GM18517 (cell line): ENCODE measurements around the gene SCYGR3.

Experiments used
- ATAC-seq: cut with Tn5 transposase; IDR thresholded peaks from one replicate; pipeline ENCODE4 v1.9.1; 2021; ENCODE audit warnings: mild to moderate bottlenecking, moderate library complexity; ENCODE audit not compliant: unreplicated experiment

The SCYGR3 gene

GRCh38 chr2:227614740-227615139 is at the start of gene SCYGR3:
SCYGR3 (minus strand) TSS chr2:227614840; CDS start chr2:227614840, 0 bp downstream.
- ATAC-seq = no peak

GRCh38 chr2:227661827-227662226 is 47.2 kb upstream of the SCYGR3 start:
- ATAC-seq = no peak

GRCh38 chr2:227661025-227661649 is 46.5 kb upstream of the SCYGR3 start:
- no peak for ATAC-seq

- ATAC-seq = no peak
Measured at GRCh38 chr2:227657199-227657845, 42.7 kb upstream of the SCYGR3 start.

GRCh38 chr2:227655454-227655853 is 40.8 kb upstream of the SCYGR3 start:
- no peak for ATAC-seq

- ATAC-seq = no peak
Measured at GRCh38 chr2:227654426-227654825, 39.8 kb upstream of the SCYGR3 start.

- ATAC-seq = no peak
Measured at GRCh38 chr2:227653419-227653818, 38.8 kb upstream of the SCYGR3 start.

- ATAC-seq = no peak
Measured at GRCh38 chr2:227643990-227644551, 29.4 kb upstream of the SCYGR3 start.

GRCh38 chr2:227642656-227643055 is 28.0 kb upstream of the SCYGR3 start:
- no peak for ATAC-seq

GRCh38 chr2:227634201-227634600 is 19.6 kb upstream of the SCYGR3 start:
- ATAC-seq = no peak

GRCh38 chr2:227632827-227633226 is 18.2 kb upstream of the SCYGR3 start:
- no peak for ATAC-seq

- ATAC-seq = no peak
Measured at GRCh38 chr2:227630322-227630721, 15.7 kb upstream of the SCYGR3 start.

- no peak for ATAC-seq
Measured at GRCh38 chr2:227629435-227629834, 14.8 kb upstream of the SCYGR3 start.

GRCh38 chr2:227627769-227628168 is 13.1 kb upstream of the SCYGR3 start:
- ATAC-seq = peak; percentile 94

GRCh38 chr2:227626580-227627151 is 12.0 kb upstream of the SCYGR3 start:
- no peak for ATAC-seq

GRCh38 chr2:227625420-227625819 is 10.8 kb upstream of the SCYGR3 start:
- no peak for ATAC-seq

GRCh38 chr2:227623226-227623625 is 8.6 kb upstream of the SCYGR3 start:
- ATAC-seq = no peak

- ATAC-seq = no peak
Measured at GRCh38 chr2:227617316-227618230, 2.9 kb upstream of the SCYGR3 start, which contains the start of gene SCYGR4. SCYGR4 (plus strand) TSS chr2:227617498; CDS start chr2:227617498, 0 bp downstream.

- no peak for ATAC-seq
Measured at GRCh38 chr2:227616631-227617030, 2.0 kb upstream of the SCYGR3 start.

GRCh38 chr2:227615906-227616305 is 1.3 kb upstream of the SCYGR3 start:
- ATAC-seq = no peak

- no peak for ATAC-seq
Measured at GRCh38 chr2:227615181-227615580, 541 bp upstream of the SCYGR3 start.
